ENCODE results near the gene PTMS.

The PTMS gene

DNA sequence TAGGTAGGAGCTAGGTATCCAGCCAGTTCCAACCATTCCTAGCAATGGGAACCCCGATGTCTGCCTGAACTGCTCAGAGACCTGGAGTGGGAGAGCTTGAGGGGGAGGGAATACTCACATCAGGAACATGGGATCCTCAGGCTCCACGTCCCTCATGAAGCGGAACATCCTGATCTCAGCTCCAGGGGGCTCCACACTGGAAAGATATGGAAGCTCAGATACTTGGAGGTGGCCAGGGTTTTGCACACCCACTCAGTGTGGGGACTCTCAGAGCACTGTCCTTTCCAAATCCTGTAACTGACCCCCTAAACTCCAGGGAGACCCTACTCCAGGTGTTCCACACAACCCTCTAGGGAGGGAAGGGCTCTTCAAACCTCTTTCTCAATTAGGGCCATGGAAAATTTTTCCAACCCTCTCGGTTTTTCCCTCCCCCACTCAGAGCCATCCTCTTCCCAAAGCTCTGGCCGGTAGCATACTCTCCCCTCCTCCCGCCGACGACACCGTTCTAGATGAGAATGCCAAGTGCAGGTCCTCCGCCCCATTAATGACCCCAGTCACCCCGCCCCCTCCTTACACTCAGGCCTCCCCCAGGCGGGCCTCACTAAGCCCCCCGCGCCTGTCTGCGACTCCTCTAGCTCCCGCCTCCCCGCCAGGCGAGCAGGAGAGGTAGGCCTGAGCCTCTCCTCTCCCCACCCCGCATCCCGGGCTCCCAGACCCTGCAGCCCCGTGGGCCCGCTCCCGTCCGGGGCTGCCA, 13.8 kb upstream of the PTMS start:
- DNase-seq (ENCODE audit: low read depth in 2 of 2) = no peak

DNA sequence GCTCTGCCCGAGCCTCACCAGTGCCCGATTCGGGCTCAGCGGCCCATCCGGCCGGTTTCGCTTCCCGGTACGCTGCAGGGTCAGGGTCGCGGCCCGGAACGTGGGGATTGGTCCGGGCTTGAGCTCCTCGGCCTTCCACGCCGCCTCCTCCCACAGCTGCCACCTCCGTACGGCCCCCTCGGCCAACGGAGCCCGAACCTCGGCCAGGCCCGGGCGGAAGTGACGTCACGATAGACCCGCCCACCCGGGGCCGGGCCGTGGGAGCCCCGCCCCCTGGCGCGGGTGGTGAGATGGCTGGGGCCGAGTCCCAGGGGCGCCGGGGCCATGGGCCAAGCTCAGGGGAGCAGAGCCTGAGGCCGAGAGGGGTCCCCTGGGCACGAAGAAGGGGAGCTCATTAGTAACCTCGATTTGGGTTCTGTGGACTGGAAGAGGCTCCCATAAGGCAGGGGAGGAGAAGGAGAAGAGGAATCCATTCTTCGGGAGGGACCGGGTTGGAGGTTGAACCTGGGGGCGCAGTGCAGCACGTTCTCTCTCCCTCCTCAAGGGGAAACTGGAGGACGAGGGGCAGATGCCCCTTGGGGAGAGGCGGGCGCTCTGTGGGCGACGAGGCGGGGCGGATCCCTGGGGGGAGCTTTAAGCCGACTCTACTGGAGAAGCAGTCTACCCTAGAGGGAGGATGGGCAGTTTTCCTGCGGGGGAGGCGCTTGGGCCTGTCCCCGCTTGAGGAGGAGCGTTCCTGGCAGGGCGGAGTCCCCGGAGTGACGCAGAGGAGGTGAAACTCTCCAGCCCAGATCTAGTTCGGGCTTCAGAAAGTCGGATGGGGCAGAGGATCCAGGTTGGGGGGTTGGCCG, 13.0 kb upstream of the PTMS start, which contains the start of gene MLF2:
Gene MLF2, minus strand, starts transcription at position 221 of the 851 bp plus-strand sequence. CDS start 807 bp downstream, outside the sequence.
- peak; percentile 90 to 96 for DNase-seq (ENCODE audit: low read depth in 2 of 2)

GRCh38 chr12:6753772-6754356, 12.3 kb upstream of the PTMS start:
- no peak for DNase-seq (ENCODE audit: low read depth in 2 of 2)

GRCh38 chr12:6754411-6754810, 11.8 kb upstream of the PTMS start:
- DNase-seq (ENCODE audit: low read depth in 2 of 2) = no peak

DNA sequence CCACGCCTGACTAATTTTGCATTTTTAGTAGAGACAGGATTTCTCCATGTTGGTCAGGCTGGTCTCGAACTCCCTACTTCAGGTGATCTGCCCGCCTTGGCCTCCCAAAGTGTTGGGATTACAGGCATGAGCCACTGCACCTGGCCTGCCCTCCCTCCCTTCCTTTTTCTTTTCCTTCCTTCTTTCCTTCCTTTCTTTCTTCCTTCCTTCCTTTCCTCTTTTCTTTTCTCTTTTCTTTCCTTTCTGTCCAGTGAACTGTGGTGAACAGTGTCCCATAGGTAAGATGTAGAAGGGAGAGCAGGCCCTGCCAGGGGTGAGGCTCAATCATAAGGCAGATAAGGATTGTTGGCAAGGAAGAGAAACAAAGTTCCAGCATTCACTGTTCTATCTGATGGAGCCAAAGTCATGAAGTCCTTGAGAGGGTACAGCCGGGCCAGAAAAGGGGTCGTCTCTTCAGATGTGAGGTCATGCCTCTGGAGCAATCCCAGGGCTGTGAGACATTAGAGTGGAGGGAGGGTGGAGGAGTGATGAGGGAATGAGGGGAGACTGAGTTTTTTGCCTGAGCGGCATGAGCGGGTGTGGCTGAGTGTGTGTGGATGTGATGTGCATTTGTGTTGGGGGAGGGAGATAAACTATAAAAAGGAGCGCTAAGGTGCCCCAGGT, 9.0 kb upstream of the PTMS start:
- DNase-seq (ENCODE audit: low read depth in 2 of 2) = no peak

- DNase-seq (ENCODE audit: low read depth in 2 of 2) = no peak
These were observed 7.6 kb upstream of the PTMS start for GRCh38 chr12:6758506-6759095.

DNA sequence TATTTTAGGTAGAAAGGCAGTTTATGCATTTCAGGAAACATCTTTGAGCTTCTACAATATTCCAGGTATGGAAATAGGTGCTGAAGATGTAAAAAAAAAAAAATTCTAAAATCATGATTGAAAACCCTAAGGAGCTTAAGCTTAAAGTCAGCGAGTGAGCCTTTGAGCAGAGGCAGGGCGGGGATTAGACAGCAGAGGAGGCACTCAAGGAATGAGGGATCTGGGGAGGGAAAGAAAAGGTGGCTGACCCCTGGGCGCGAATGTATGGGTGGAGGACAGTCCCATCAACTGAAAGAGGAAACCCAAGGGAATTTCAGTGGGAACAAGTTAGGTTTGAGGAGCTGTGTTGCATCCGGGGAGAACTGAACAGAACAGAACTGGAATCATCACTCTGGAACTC, 6.4 kb upstream of the PTMS start:
- DNase-seq (ENCODE audit: low read depth in 2 of 2) = no peak

GRCh38 chr12:6763380-6763779, 2.8 kb upstream of the PTMS start:
- DNase-seq (ENCODE audit: low read depth in 2 of 2) = no peak

GRCh38 chr12:6764011-6764828, 1.9 kb upstream of the PTMS start:
- DNase-seq (ENCODE audit: low read depth in 2 of 2) = no peak

DNA sequence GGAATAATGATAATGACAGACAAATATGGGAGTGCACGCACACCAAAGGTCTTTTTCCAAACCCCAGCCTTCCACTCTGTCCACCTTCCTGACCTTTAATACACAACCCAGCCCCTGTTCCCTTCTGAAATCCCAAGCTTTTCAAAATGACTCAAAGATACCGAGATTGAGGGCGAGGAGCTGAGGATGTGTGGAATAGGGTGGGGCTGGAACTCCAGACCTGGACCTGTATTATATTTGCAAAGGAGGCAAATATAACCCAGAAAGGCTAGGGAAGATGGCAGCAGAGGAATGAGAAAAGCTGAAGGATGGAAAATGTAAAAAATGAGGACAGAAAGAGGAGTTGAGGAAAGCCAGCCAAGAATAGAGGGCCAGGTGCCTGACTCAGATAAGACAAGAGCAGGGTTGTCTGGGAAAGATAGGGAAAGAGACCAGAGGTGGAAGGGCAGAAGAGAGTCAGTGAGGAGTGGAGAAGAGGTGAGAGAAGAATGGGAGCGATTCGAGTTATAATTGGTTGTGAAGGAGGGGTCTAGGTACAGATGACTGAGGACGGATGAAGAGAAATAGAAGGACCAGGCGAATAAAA, 1.0 kb upstream of the PTMS start:
- DNase-seq (ENCODE audit: low read depth in 2 of 2) = no peak

- peak in 1 of 2 donors; percentile 27 for DNase-seq (ENCODE audit: low read depth in 2 of 2)
These were observed 637 bp downstream of the PTMS start for GRCh38 chr12:6766651-6767349.

- DNase-seq (ENCODE audit: low read depth in 2 of 2) = no peak
These were observed 1.5 kb downstream of the PTMS start for GRCh38 chr12:6767353-6768319.

- no peak for DNase-seq (ENCODE audit: low read depth in 2 of 2)
These were observed 2.3 kb downstream of the PTMS start for GRCh38 chr12:6768437-6768914.

- no peak for DNase-seq (ENCODE audit: low read depth in 2 of 2)
These were observed 2.8 kb downstream of the PTMS start for GRCh38 chr12:6768990-6769389.

DNA sequence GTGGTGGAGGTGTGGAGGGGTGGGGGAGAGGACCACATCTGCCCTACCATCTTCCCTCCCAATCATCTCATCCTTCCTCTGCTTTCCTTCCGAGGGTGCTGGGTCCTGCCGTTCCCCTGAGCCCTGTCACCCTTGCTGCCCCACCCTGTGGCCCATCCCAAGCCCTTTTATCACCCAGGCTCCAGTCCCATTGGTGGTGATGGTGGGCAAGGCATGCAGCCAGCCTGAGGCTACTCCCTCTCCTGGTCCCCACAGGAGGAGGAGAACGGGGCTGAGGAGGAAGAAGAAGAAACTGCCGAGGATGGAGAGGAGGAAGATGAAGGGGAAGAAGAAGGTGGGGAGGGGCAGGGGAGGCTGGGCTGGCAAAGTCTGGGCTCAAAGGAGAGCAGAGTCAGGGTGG, 3.5 kb downstream of the PTMS start:
- no peak for DNase-seq (ENCODE audit: low read depth in 2 of 2)

DNA sequence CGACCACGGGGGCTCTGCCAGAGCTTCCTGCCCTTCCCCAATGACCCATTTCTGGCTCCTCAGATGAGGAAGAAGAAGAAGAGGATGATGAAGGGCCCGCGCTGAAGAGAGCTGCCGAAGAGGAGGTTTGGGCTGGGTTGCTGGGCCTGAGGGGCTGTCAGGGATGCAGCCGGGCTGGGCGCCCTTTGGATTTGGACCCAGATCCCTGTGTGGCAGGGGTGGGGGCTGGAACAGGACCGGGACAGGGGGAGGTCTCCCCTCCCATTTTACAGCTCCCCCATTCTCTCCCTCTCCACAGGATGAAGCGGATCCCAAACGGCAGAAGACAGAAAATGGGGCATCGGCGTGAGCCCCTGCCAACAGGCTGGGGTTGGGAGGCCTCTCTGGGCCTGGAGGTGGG, 3.9 kb downstream of the PTMS start:
- no peak for DNase-seq (ENCODE audit: low read depth in 2 of 2)

- DNase-seq (ENCODE audit: low read depth in 2 of 2) = no peak
These were observed 4.4 kb downstream of the PTMS start for GRCh38 chr12:6770600-6770999.

DNA sequence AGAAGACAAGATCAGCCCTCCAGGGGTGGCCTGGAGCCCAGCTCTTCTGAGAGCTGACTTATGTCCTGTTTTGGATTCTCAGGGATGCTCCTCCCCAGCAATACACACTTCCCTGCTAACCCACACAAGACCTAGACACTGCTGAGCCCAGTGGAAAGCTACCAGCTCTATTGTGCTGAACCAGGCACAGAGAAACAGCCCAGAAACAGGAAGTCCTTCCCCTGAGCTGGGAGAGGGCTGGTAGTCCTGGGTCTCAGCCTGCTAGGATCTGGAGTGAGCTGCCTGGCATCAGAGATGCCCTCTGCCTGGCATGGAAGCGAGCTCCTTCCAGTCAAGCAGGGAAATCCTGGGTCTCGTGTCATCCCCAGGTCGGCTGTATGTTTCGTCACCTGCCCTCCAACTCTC, 4.9 kb downstream of the PTMS start:
- no peak for DNase-seq (ENCODE audit: low read depth in 2 of 2)

All from stimulated activated CD8-positive, alpha-beta memory T cell treated with anti-CD3 and anti-CD28 coated beads, Interleukin-2, amount 100 ng/mL, for 1 hour (primary cell).